DMS153 treated with DMSO at 0.1 percent for 48 hours (cell line): Measurements from ENCODE around the gene RIMBP2.

Experiments used
- DNase-seq: peaks from one replicate; lab custom pipeline; 2025; ENCODE audit not compliant: unreplicated experiment; lab: John Stamatoyannopoulos, UW

The RIMBP2 gene

DNA sequence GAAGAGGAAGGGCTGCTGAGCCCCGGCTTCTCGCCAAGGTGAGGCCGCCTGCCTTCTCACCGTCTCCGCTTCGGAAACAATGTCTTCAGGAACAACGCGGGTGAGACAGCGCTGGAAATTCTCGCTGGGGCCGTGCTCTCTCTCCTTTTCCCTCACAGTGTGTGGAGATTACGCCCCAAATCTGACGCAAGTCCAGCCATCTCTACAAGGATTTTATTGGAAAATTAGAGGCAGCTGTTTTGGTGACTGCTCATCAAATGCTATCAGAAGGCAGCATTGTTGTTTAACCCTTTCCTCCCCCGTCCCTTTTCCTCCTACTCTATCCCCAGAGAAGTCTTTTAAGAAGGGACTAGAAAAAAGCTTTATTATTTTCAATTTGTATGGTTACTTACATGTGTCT lies 324.9 kb downstream of the RIMBP2 start:
- DNase-seq, result no peak

GRCh38 chr12:130385193-130385592 lies 330.9 kb downstream of the RIMBP2 start:
- DNase-seq, result no peak

- DNase-seq, result no peak
These were observed 331.9 kb downstream of the RIMBP2 start for GRCh38 chr12:130384234-130384633.

DNA sequence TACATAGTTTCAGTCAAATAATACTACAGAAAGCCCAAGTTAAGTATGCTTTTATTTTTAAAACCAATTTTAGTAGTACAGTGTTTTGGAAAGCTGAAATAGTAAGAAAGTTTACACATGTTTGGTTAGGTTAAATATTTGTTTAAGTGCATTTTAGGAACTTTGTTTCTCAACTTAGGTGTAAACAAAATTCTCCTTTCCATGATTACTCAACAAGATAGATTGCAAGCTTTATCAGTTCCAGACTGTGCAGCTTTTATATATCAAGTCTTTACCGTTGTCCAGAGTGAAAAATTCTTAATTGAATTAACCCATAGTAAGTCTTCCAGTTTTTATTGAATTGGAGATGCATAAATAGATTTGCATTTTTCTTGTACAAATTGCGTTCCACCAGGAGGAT lies 333.3 kb downstream of the RIMBP2 start:
- DNase-seq, result no peak

- DNase-seq, result no peak
These were observed 340.5 kb downstream of the RIMBP2 start for GRCh38 chr12:130375296-130376287.

GRCh38 chr12:130374083-130374482 lies 342.0 kb downstream of the RIMBP2 start:
- DNase-seq, result no peak

GRCh38 chr12:130372936-130373335 lies 343.2 kb downstream of the RIMBP2 start:
- DNase-seq, result no peak

- no peak for DNase-seq
These were observed 344.8 kb downstream of the RIMBP2 start for GRCh38 chr12:130371296-130371695.

GRCh38 chr12:130369816-130370215 lies 346.3 kb downstream of the RIMBP2 start:
- DNase-seq, result no peak

DNA sequence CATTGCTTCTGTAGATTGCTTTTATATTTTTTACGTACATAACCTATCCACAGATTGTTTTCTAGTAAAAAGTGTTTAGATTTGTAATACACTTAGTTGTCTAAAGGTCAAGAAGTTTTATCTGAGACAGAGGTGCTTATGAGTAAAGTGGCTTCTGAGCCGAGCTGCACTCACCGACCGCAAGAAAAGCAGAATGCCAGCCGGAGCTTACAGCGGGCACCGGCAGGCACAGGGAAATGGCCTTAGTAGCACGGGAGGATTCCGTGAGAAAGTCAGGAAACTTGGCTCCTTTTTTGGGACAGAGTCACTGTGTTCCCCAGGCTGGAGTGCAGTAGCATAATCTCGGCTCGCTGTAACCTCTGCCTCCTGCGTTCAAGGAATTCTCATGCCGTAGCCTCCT lies 348.6 kb downstream of the RIMBP2 start:
- DNase-seq, result no peak

GRCh38 chr12:130367003-130367402 lies 349.1 kb downstream of the RIMBP2 start:
- DNase-seq, result no peak

DNA sequence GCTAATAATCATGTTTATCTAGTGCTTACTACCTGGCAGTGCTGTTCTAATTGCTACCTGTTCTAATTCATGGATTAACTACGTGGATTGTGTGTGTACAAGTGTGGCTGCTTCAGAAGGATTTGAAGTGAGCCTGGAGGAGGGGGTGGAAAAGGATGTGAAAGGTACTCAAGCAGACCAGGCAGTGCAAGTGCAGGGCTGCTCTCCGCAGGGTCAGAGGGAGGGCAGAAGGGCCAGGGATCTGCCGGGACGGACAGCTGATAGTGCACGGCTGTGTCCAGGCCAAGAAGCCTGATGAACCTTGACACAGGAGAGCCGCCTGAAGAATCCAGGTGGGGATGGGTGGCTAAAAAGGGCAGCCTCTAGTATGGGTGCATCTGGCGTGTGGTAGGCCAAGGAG lies 349.9 kb downstream of the RIMBP2 start:
- no peak for DNase-seq

- DNase-seq, result no peak
These were observed 351.5 kb downstream of the RIMBP2 start for GRCh38 chr12:130364578-130364977.

- no peak for DNase-seq
These were observed 354.0 kb downstream of the RIMBP2 start for GRCh38 chr12:130362060-130362459.

DNA sequence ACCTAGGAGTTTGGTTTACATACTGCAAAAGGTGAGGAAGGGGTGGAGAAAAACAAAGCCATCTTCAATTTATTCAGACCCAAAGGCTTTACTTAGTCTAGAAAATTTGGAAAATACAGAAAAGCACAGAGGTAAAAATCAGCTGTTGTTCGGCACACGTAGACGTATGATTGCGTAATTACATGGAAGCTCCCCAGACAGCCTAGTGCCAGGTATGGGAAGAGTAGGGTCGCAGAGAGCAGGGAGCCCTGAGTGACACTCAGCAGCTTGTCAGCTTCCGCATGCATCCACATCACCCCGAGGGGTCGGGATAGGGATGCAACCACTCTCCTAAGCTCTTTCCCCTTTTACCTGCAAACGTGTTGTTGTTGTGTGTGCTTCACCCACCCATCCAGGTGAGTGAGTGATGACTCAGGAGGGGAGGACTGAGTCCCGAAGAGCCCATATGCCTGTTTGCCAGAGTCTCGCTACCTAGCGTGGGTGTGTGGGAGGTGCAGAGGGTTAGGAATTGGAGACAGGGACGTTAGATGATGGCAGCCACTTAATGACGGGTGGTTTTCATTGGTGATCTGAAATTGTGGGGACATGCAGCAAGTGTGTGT lies 358.3 kb downstream of the RIMBP2 start:
- DNase-seq, result no peak

DNA sequence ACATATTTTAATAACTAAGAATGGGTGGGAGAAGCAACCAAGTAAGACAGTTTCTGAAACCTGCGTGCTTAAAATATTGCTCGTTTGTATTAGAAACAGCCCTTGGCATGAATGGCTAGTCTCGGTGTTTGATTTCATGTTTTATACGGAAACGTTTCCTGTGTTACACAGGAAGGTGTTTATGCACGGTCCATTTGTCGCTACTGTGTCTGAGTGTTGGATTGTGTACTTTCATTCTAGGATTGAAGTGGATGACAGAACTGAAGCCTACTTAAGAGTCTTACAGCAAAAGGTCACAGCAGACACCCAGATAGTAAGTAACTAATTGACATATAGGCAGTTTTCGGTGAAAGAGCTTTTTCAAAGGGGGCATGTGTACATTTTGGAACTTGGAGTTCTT lies 358.9 kb downstream of the RIMBP2 start:
- DNase-seq, result peak; percentile 72

- DNase-seq, result no peak
These were observed 359.9 kb downstream of the RIMBP2 start for GRCh38 chr12:130356222-130356621.

DNA sequence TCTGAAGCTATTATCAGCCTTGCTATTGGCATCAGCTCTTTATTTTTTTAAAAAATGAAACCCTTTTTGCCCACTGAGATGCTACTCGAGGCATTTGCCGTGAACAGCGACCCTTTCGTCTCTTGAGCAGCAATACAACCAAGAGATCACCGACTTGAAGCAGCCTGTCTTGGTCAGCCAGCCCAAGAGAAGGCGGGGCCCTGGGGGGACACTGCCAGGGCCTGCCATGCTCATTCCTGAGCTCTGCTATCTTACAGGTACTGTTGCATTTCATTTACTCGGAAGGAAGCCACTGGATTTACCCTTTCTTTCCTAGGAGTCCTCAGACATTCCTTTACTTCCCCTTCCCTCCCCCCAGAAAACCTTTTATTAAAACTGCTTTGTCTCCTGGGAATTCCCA lies 361.7 kb downstream of the RIMBP2 start:
- no peak for DNase-seq

GRCh38 chr12:130353081-130353480 lies 363.0 kb downstream of the RIMBP2 start:
- DNase-seq, result no peak

GRCh38 chr12:130351326-130351725 lies 364.8 kb downstream of the RIMBP2 start:
- no peak for DNase-seq

DNA sequence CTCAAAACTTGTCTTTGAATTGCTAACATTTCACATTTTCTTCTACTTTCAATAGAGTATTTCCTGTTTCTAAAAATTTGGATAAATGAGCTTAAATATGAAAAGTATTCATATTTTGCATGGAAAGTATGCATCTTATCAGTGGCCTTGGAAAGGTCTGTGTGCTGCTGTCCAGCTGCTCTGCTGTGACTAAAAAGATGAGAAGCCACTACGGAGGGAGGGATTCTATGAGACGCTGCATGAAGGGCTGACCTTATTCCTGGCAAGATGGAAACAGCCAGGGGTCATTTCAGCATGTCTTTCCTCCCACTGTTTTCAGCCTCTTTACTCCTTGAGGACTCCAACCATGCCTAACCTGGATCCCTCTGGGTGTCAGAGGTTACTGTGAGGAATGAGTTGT lies 365.4 kb downstream of the RIMBP2 start:
- no peak for DNase-seq

DNA sequence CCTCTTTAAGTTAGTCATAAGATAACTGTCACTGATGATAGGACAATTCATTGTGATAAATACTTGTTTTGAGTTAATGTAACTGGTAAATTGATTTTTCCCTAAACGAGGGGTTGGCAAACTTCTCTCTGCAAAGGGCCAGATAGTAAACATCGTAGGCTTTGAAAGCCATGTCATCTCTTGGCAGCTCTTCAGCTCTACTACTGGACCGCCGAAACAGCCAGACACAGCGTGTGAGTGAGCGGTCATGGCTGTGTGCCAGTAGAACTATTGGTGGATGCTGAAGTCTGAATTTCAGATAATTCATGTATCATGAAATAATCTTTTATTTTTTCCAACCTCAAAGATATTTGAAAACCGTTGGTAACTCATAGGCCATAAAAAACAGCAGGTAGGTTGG lies 368.5 kb downstream of the RIMBP2 start:
- DNase-seq, result no peak
